K562 (cell line): ENCODE data around the gene ZNF557. TPM values are rescaled to one million over a fixed set of nuclear protein-coding genes. Genes with fewer than 3 reads are reported as not detected.

Experiments
- AFF1 ChIP-seq, 2 experiments: fragments of 450-650 bp; IDR thresholded peaks; 2 replicates each; pipeline ENCODE4 v1.6.1; 2018; ENCODE audit warnings: mild to moderate bottlenecking in 2 of 2, low read depth in 1 of 2; ENCODE audit not compliant: partially characterized antibody in 2 of 2
- CUX1 ChIP-seq: fragments of 200-800 bp; sonication (Bioruptor generic); IDR thresholded peaks from 2 replicates; pipeline ENCODE4 v1.6.1; 2016; ENCODE audit warnings: missing genetic modification characterization, missing compliant biosample characterization
- DIDO1 ChIP-seq: fragments of 450-650 bp; IDR thresholded peaks from 2 replicates; pipeline ENCODE4 v1.6.1; 2016; ENCODE audit warnings: low read depth, missing biosample characterization, missing genetic modification characterization
- FOXK1 ChIP-seq: sonication (generic); formaldehyde crosslinking; IDR thresholded peaks from 2 replicates; pipeline ENCODE4 v1.8.0; 2022; ENCODE audit warnings: missing genetic modification reagents, mild to moderate bottlenecking, borderline replicate concordance
- GATAD2A ChIP-seq: fragments of 450-650 bp; IDR thresholded peaks from 2 replicates; pipeline ENCODE4 v1.6.1; 2017
- GTF2A2 ChIP-seq: IDR thresholded peaks from 2 replicates; pipeline ENCODE4 v1.6.1; 2016; ENCODE audit warnings: mild to moderate bottlenecking, missing genetic modification characterization, missing compliant biosample characterization
- GTF2B ChIP-seq: IDR thresholded peaks from 2 replicates; pipeline ENCODE4 v1.6.1; 2011; ENCODE audit not compliant: insufficient read length; ENCODE audit errors: extremely low read depth
- MED1 ChIP-seq: sonication (generic); formaldehyde crosslinking; IDR thresholded peaks from 2 replicates; pipeline ENCODE4 v1.8.1; 2023; ENCODE audit warnings: missing genetic modification reagents, borderline replicate concordance
- NCOA4 ChIP-seq: fragments of 450-650 bp; IDR thresholded peaks from 2 replicates; pipeline ENCODE4 v1.6.1; 2018; ENCODE audit warnings: mild to moderate bottlenecking; ENCODE audit not compliant: partially characterized antibody
- NELFE ChIP-seq: IDR thresholded peaks from 2 replicates; pipeline ENCODE4 v1.6.1; 2011; ENCODE audit warnings: mild to moderate bottlenecking; ENCODE audit not compliant: insufficient read depth, insufficient read length
- NFIX ChIP-seq: fragments of 250-450 bp; sonication (Bioruptor Pico); IDR thresholded peaks from 2 replicates; pipeline ENCODE4 v1.4.0; 2020; ENCODE audit warnings: low read depth, mild to moderate bottlenecking, moderate library complexity
- SP1 ChIP-seq: sonication (generic); formaldehyde crosslinking; IDR thresholded peaks from 2 replicates; pipeline ENCODE4 v1.8.1; 2022; ENCODE audit warnings: mild to moderate bottlenecking, missing genetic modification reagents
- ZBTB33 ChIP-seq: sonication (generic); formaldehyde crosslinking; IDR thresholded peaks from 2 replicates; pipeline ENCODE4 v1.8.1; 2023; ENCODE audit warnings: mild to moderate bottlenecking, missing genetic modification reagents
- ZNF143 ChIP-seq: sonication (generic); formaldehyde crosslinking; IDR thresholded peaks from 2 replicates; pipeline ENCODE4 v1.9.0; 2022; ENCODE audit warnings: mild to moderate bottlenecking, missing genetic modification reagents
- polyA plus RNA-seq, 8 experiments: library from polyadenylated mRNA; depleted of rRNA in 4 of 8; stranded (reverse) in 5 of 8; unstranded in 3 of 8; fragments of >200 nt; fragmentation: Nextera tagmentation in 2 of 8; fragmentation: Illumina TruSeq in 1 of 8; extraction: Ambion mirVana in 2 of 8; extraction: Trizol in 1 of 8; gene quantifications; 2 replicates each; pipeline versions ENCODE4 v1.2.1 to v1.2.3, GENCODE V29; 2011 to 2014; ENCODE audit warnings: inconsistent platforms in 1 of 8, missing spikeins in 1 of 8
- total RNA-seq, 7 experiments: library from RNA; depleted of rRNA in 6 of 7; stranded (reverse); fragments of >200 nt in 6 of 7; fragmentation: Illumina TruSeq in 2 of 7; extraction: Trizol in 2 of 7; gene quantifications; 2 replicates each; pipeline versions ENCODE4 v1.2.1 to v1.2.3, GENCODE V29; 2011 to 2021; ENCODE audit warnings: low replicate concordance in 1 of 7

Gene ZNF557
- total and polyA plus RNA-seq, 9 of the 15 experiments (the other 6 are each of a cell fraction or from before 2014, with no cell fraction given) = 2.2 to 6.6 (median 4.4) TPM

GRCh38 chr19:7069042-7069903 lies at the start of gene ZNF557 (continued):
- TF ChIP-seq GTF2B (no peak), GTF2A2 (tag) (no peak), CUX1 (CRISPR knock-in tag) (no peak), ZBTB33 (CRISPR knock-in tag) (no peak), NFIX (no peak), GATAD2A (no peak), NELFE (no peak), ZNF143 (CRISPR knock-in tag) (no peak), MED1 (CRISPR knock-in tag) (no peak), DIDO1 (tag) (no peak), FOXK1 (CRISPR knock-in tag) (0 out of 2 replicates have a peak, but pooled peaks have one; percentile 16), AFF1 (IDR thresholded peaks at IDR 0.05; ENCODE audit: low read depth in 1 of 2, partially characterized antibody in 2 of 2) (peak in 1 of 2 experiments; percentile 27), NCOA4 (no peak), SP1 (peak; percentile 78; the same call in 1 of the 2 replicates)
